GM18498 (cell line): ENCODE results near the gene KCNAB2.

ENCODE experiments used
- ATAC-seq: cut with Tn5 transposase; IDR thresholded peaks from one replicate; pipeline ENCODE4 v1.9.1; 2021; ENCODE audit warnings: mild to moderate bottlenecking, moderate library complexity; ENCODE audit not compliant: unreplicated experiment

The KCNAB2 gene

GRCh38 chr1:6045561-6045960 lies at the start of gene KCNAB2:
Gene KCNAB2 (plus strand): TSS chr1:6045888. CDS start chr1:6051537, 5,649 bp downstream.
- no peak for ATAC-seq

- no peak for ATAC-seq
Observed at GRCh38 chr1:5996641-5997270, 48.9 kb upstream of the KCNAB2 start.

- no peak for ATAC-seq
Observed at GRCh38 chr1:5997316-5997715, 48.4 kb upstream of the KCNAB2 start.

GRCh38 chr1:5998051-5998905 lies 47.4 kb upstream of the KCNAB2 start:
- no peak for ATAC-seq

GRCh38 chr1:5998906-5999301 lies 46.8 kb upstream of the KCNAB2 start:
- no peak for ATAC-seq

GRCh38 chr1:5999711-6000443 lies 45.8 kb upstream of the KCNAB2 start:
- ATAC-seq = no peak

GRCh38 chr1:6000444-6001288 lies 45.0 kb upstream of the KCNAB2 start:
- no peak for ATAC-seq

- no peak for ATAC-seq
Observed at GRCh38 chr1:6001992-6002576, 43.6 kb upstream of the KCNAB2 start.

- no peak for ATAC-seq
Observed at GRCh38 chr1:6002714-6003501, 42.8 kb upstream of the KCNAB2 start.

- ATAC-seq = no peak
Observed at GRCh38 chr1:6003568-6004411, 41.9 kb upstream of the KCNAB2 start.

- ATAC-seq = no peak
Observed at GRCh38 chr1:6004412-6005123, 41.1 kb upstream of the KCNAB2 start.

- no peak for ATAC-seq
Observed at GRCh38 chr1:6005276-6005917, 40.3 kb upstream of the KCNAB2 start.

- ATAC-seq = no peak
Observed at GRCh38 chr1:6006882-6007281, 38.8 kb upstream of the KCNAB2 start.

GRCh38 chr1:6007318-6008083 lies 38.2 kb upstream of the KCNAB2 start:
- ATAC-seq = no peak

GRCh38 chr1:6008084-6008415 lies 37.6 kb upstream of the KCNAB2 start:
- no peak for ATAC-seq

GRCh38 chr1:6008696-6009095 lies 37.0 kb upstream of the KCNAB2 start:
- no peak for ATAC-seq
